ENCODE measurements around the gene MDFI.

MDFI gene

DNA sequence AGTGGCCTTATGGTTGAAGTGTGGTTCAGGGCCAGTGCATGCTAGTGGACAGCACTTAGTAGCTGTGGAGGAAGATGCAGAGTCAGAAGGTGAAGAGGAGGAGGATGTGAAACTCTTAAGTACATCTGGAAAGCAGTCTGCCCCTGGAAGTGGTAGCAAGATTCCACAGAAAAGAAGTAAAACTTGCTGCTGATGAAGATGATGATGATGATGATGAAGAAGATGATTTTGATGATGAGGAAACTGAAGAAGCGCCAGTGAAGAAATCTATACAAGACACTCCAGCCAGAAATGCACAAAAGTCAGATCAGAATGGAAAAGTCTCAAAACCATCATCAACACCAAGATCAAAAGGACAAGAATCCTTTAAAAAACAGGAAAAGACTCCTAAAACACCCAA is 28.9 kb downstream of the MDFI start:
- H3K4me3 ChIP-seq (replicated peaks; ENCODE audit: low read depth, low read length) = no peak overlapping the region
- no peak for DNase-seq (ENCODE audit: low read depth)
- TF ChIP-seq CTCF (IDR thresholded peaks at IDR 0.05; ENCODE audit: low read length, missing control alignments) = no peak

DNA sequence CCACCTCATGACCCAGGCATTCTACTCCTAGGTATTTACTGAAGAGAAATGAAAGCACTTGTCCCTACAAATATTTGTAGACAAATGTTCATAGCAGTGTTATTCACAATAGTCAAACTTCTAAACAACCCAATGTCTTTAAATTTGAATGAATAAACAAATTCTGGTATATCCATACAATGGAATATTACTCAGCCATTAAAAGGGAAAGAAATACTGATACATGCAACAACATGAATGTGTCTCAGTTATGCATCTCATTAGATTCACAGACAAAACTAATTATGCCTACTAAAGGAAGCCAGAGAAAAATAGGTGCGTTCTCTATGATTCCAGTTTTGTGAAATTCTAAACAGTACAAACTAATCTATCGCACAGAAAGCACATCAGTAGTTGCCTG is 30.7 kb downstream of the MDFI start:
- no peak overlapping the region for H3K4me3 ChIP-seq (replicated peaks; ENCODE audit: low read depth, low read length)
- TF ChIP-seq CTCF (IDR thresholded peaks at IDR 0.05; ENCODE audit: low read length, missing control alignments) = no peak
- no peak for DNase-seq (ENCODE audit: low read depth)

GRCh38 chr6:41670703-41671360 is 32.6 kb downstream of the MDFI start:
- no peak overlapping the region for H3K4me3 ChIP-seq (replicated peaks; ENCODE audit: low read depth, low read length)
- DNase-seq (ENCODE audit: low read depth) = no peak
- TF ChIP-seq CTCF (IDR thresholded peaks at IDR 0.05; ENCODE audit: low read length, missing control alignments) = no peak

DNA sequence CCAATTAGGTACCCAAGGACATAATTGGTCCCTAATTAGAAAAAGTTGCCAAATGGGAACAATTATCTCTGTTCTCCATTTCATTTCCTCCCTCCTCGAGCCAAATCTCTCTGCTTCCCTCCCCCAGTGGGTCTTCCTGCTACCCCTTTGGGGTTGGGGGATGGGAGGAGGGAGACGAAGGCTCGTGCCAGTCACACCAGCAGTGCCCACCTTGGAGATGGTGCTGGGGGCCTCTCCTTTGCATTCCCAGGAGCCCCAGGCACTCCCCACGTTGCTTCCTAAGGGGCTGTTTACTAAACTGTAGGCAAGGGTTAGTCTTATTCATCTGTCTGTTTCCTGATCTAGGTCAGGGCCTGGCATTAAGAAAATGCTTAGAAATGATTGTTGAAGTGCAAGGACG is 33.1 kb downstream of the MDFI start:
- TF ChIP-seq CTCF (IDR thresholded peaks at IDR 0.05; ENCODE audit: low read length, missing control alignments) = no peak
- no peak overlapping the region for H3K4me3 ChIP-seq (replicated peaks; ENCODE audit: low read depth, low read length)
- DNase-seq (ENCODE audit: low read depth) = no peak

DNA sequence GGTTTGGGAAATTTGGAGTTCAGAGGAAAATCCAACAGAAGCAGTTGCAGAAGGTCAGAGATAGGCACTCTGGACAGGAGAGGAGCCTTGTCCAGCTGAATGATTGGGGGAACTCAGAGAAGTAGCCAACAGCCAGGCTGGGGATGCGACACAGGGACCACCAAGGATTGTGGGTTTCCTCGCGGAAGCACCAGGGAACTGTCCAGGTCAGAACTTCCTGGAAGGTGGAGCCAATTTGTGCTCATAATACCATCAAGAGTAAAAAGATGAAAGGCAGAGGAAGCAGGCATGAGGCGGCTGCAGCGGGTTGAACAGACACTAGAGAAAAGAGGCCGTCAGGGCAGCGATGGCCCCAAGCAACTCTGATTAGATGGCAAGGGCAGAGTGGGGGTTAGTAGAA is 33.7 kb downstream of the MDFI start:
- no peak for DNase-seq (ENCODE audit: low read depth)
- H3K4me3 ChIP-seq (replicated peaks; ENCODE audit: low read depth, low read length) = no peak overlapping the region
- TF ChIP-seq CTCF (IDR thresholded peaks at IDR 0.05; ENCODE audit: low read length, missing control alignments) = no peak

DNA sequence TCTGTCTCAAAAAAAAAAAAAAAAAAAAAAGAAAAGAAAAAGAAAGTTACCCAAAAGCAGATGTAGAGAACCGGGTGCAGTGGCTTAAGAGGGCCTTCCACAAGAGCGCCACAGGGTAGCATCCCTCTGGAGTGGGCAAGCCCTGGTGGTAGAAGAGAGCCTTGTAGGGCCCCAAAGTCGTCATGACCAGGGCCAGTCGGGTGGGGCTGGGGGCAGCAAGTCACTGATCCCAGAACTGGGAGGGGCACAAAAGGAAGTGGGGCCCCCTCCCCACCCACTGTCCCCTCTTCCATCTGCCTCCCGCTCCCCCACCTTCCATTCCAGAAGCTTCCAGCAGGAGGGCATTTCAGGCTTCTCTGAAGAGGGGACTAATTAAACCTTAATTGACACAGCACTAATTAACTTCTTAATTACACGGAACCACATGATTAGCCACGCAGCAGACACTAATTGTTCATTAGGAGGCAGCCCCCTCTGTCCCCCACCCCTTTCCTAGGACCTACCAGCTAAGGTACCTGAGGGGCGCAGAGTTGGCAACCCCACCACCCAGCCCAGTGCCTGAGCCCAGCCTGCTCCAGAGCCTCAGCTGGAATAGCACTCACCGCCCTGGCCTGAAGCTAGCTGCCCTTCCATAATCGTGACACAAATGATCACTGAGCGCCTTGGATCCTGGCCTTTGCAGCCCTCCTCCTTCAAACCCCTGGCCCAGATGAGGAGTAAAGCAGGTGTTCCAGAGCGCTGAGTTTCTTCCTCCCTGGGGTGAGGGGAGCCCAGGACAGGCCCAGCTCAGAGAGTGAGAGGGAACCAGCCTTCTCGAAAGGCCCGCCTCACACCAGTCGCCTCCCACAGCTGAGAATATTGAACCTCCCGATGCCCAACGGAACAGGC is 34.8 kb downstream of the MDFI start:
- TF ChIP-seq CTCF (IDR thresholded peaks at IDR 0.05; ENCODE audit: low read length, missing control alignments) = no peak
- no peak overlapping the region for H3K4me3 ChIP-seq (replicated peaks; ENCODE audit: low read depth, low read length)
- no peak for DNase-seq (ENCODE audit: low read depth)
